ENCODE data around the gene TRAFD1.

GRCh38 chr12:112176321-112177010 lies 51.1 kb downstream of the TRAFD1 start:
- no peak for TF ChIP-seq CTCF (conservative IDR thresholded peaks at IDR 0.05; ENCODE audit: low read length)
- TF ChIP-seq EZH2phosphoT487 (IDR thresholded peaks at IDR 0.05; ENCODE audit: borderline replicate concordance, low read depth, low read length), result no peak
